B cell (primary cell): ENCODE results near the gene TOLLIP. TPM values are rescaled to one million over a fixed set of nuclear protein-coding genes. Genes with fewer than 3 reads are reported as not detected.

ENCODE experiments used
- ATAC-seq: fragments of 200-7000 bp; cut with Tn5 transposase; one replicate; pipeline ENCODE4 v1.10.0; 2021; ENCODE audit warnings: low read depth, mild to moderate bottlenecking, moderate number of reproducible peaks, moderate library complexity
- CTCF ChIA-PET: fragments of 350-600 bp; sonication (Branson Sonifier 250); formaldehyde crosslinking; loops from one replicate; lab custom pipeline; 2021; ENCODE audit warnings: antibody characterized with exemption, inconsistent platforms; lab: Charles Lee
- POLR2A ChIA-PET: fragments of 350-600 bp; sonication (Branson Sonifier 250); formaldehyde crosslinking; loops from one replicate; lab custom pipeline; 2021; ENCODE audit warnings: antibody characterized with exemption; lab: Charles Lee
- DNase-seq: peaks from one replicate; pipeline ENCODE4 v3.0.0; 2013
- H2AFZ ChIP-seq: 2 replicates; pipeline ENCODE4 v1.6.1; 2012; ENCODE audit warnings: mild to moderate bottlenecking, low read depth, low read length; ENCODE audit not compliant: insufficient read depth, poor library complexity, severe bottlenecking
- H3K27ac ChIP-seq, 2 donors: 1 replicate in 1 of 2; 2 replicates in 1 of 2; pipeline ENCODE4 v1.5.1; 2012 to 2013; ENCODE audit warnings: low read length in 2 of 2, mild to moderate bottlenecking in 2 of 2, moderate library complexity in 1 of 2
- H3K27me3 ChIP-seq, 4 experiments: fragments of 200-600 bp in 1 of 4; sonication (generic) in 1 of 4; replicated peaks in 1 of 4; 1 replicate in 2 of 4; 2 replicates in 2 of 4; pipeline versions ENCODE4 v1.6.1 to v1.7.0; 2013 to 2016; ENCODE audit warnings: low read length in 3 of 4, mild to moderate bottlenecking in 2 of 4, mixed read lengths in 1 of 4, moderate library complexity in 1 of 4; ENCODE audit not compliant: insufficient read depth in 4 of 4, control insufficient read depth in 3 of 4; ENCODE audit errors: control extremely low read depth in 1 of 4
- H3K36me3 ChIP-seq, 2 experiments: replicated peaks in 1 of 2; 1 replicate in 1 of 2; 2 replicates in 1 of 2; pipeline versions ENCODE4 v1.6.1 to v1.7.1; 2013; ENCODE audit warnings: low read length in 1 of 2; ENCODE audit not compliant: insufficient read depth in 2 of 2, control insufficient read depth in 1 of 2; ENCODE audit errors: control extremely low read depth in 1 of 2, extremely low read depth in 1 of 2
- H3K4me1 ChIP-seq, 2 donors: fragments of 200-600 bp in 1 of 2; sonication (generic) in 1 of 2; 1 replicate in 1 of 2; 2 replicates in 1 of 2; pipeline versions ENCODE4 v1.5.1 to v1.6.1; 2013 to 2017; ENCODE audit warnings: low read length in 2 of 2; ENCODE audit not compliant: control insufficient read depth in 2 of 2, insufficient read depth in 2 of 2
- H3K4me2 ChIP-seq: replicated peaks from 2 replicates; pipeline ENCODE3; 2012; ENCODE audit warnings: mild to moderate bottlenecking, low read depth, low read length; ENCODE audit not compliant: poor library complexity, severe bottlenecking
- H3K4me3 ChIP-seq, 5 experiments: fragments of 200-600 bp in 1 of 5; sonication (generic) in 1 of 5; 1 replicate in 3 of 5; 2 replicates in 2 of 5; pipeline versions ENCODE4 v1.5.1 to v1.7.0; 2011 to 2016; ENCODE audit warnings: low read length in 4 of 5, mild to moderate bottlenecking in 4 of 5, low read depth in 2 of 5, control low read depth in 1 of 5, moderate library complexity in 1 of 5; ENCODE audit not compliant: insufficient read depth in 1 of 5; ENCODE audit errors: control extremely low read depth in 1 of 5, extremely low read depth in 1 of 5
- H3K79me2 ChIP-seq: fragments of 200-600 bp; sonication (generic); one replicate; pipeline ENCODE4 v1.6.0; 2016; ENCODE audit warnings: low read length; ENCODE audit not compliant: control insufficient read depth, insufficient read depth
- H3K9ac ChIP-seq: fragments of 200-600 bp; sonication (generic); 2 replicates; pipeline ENCODE4 v1.6.1; 2017; ENCODE audit warnings: mild to moderate bottlenecking, low read length, moderate library complexity
- H3K9me3 ChIP-seq, 3 donors: one replicate each; pipeline versions ENCODE4 v1.6.1 to v1.7.1; 2013; ENCODE audit warnings: low read length in 2 of 3; ENCODE audit not compliant: control insufficient read depth in 2 of 3, insufficient read depth in 1 of 3; ENCODE audit errors: control extremely low read depth in 1 of 3
- H4K20me1 ChIP-seq: 2 replicates; pipeline ENCODE4 v1.6.0; 2012; ENCODE audit warnings: mild to moderate bottlenecking, low read length; ENCODE audit not compliant: insufficient read depth, control insufficient read depth, poor library complexity, severe bottlenecking
- H3K27ac Mint-ChIP-seq: one replicate; pipeline ENCODE4 v1.8.0; 2021; ENCODE audit warnings: mixed read lengths
- H3K27me3 Mint-ChIP-seq: one replicate; pipeline ENCODE4 v1.8.0; 2021; ENCODE audit warnings: mixed read lengths
- H3K4me1 Mint-ChIP-seq: one replicate; pipeline ENCODE4 v1.8.0; 2021; ENCODE audit warnings: mixed read lengths
- H3K4me3 Mint-ChIP-seq: one replicate; pipeline ENCODE4 v1.8.0; 2021; ENCODE audit warnings: mixed read lengths
- H3K9me3 Mint-ChIP-seq: one replicate; pipeline ENCODE4 v1.8.0; 2022; ENCODE audit warnings: mixed read lengths; ENCODE audit not compliant: insufficient read depth
- CTCF ChIP-seq: fragments of 200-600 bp; IDR thresholded peaks from one replicate; pipeline ENCODE4 v1.8.0; 2022; ENCODE audit warnings: antibody characterized with exemption, mild to moderate bottlenecking
- EZH2 ChIP-seq: IDR thresholded peaks from 2 replicates; pipeline ENCODE4 v1.6.1; 2012; ENCODE audit warnings: borderline replicate concordance, low read depth, mild to moderate bottlenecking, moderate library complexity, low read length; ENCODE audit not compliant: insufficient read depth, poor library complexity, severe bottlenecking
- WGBS: methylation state at CpG from one replicate; pipeline ENCODE4 v1.1.5; 2013; ENCODE audit warnings: missing lambda C conversion rate; ENCODE audit not compliant: insufficient coverage; 5-methylcytosine and 5-hydroxymethylcytosine counted together
- intact Hi-C: fragments of 100-400 bp; cut with micrococcal nuclease; formaldehyde crosslinking; loops from one replicate; pipeline ENCODE4 v1.10.0; 2022
- polyA plus RNA-seq: library from polyadenylated mRNA; depleted of rRNA; stranded (reverse); fragments of >200 nt; gene quantifications from 2 replicates; pipeline ENCODE4 v1.2.3, GENCODE V29; 2012
- total RNA-seq, 2 donors: library from RNA; stranded (reverse); fragments of 120-200 nt in 1 of 2; gene quantifications; 1 replicate in 1 of 2; 2 replicates in 1 of 2; pipeline versions ENCODE4 v1.2.3 to v1.2.4, GENCODE V29; 2013 to 2022

TOLLIP gene
- total and polyA plus RNA-seq, 2 donors (not counting 1 experiment from before 2014, with no cell fraction given), result 34.7 to 52.5 TPM

DNA sequence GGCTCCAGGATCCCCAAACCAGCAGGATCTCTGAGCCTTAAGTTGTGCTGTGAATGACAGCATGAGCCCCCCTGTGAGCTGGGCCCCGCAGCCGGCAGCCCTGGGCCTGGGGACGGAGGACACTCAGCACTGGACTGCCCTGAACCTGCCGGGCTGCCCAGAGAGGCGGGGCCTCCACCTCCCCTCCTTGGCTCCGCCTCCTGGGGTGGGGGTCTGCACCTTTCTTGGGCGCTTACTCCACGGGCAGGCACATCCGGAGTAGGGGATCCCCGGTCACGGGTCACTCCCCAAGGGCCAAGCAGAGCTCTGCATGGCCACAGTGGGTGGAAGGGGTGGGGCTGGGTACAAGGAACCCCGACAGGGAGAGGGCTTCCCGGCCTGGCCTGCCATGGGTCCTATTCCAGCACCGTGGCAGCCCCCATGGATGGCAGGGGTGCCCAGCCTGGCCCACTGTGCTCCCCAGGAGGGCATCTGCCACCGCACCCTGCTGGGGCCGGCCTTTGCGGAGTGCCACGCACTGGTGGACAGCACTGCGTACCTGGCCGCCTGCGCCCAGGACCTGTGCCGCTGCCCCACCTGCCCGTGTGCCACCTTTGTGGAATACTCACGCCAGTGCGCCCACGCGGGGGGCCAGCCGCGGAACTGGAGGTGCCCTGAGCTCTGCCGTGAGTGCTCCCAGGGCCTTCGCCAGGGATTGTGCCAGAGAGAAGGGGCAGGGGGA, 81.2 kb downstream of the TOLLIP start:
- intact Hi-C loops, result no loop called here
- H3K9me3 ChIP-seq, result no peaks in the 10 kb centered on the region
- ChIA-PET POLR2A (no interaction called here), CTCF (no interaction called here)
- H3K27ac ChIP-seq, result no peak overlapping the region
- no peaks in the 10 kb centered on the region for H3K9me3 Mint-ChIP-seq
- no peak overlapping the region for H3K4me3 Mint-ChIP-seq
- no peak for TF ChIP-seq CTCF
- no peak overlapping the region for H3K27ac Mint-ChIP-seq
- H3K4me1 Mint-ChIP-seq, result no peaks in the 10 kb centered on the region
- H3K4me3 ChIP-seq, result no peak overlapping the region
- no peak overlapping the region for H3K4me2 ChIP-seq
- H3K79me2 ChIP-seq, result no peaks in the 10 kb centered on the region
- H3K27me3 ChIP-seq, result no peaks in the 10 kb centered on the region
- H3K9ac ChIP-seq, result no peak overlapping the region
- H2AFZ ChIP-seq, result no peak overlapping the region
- no peaks in the 10 kb centered on the region for H4K20me1 ChIP-seq
- DNase-seq, result no peak
- ATAC-seq, result no peak
- WGBS, result 89% methylated on average over 25 of the region's 31 CpGs
- H3K36me3 ChIP-seq, result no peaks in the 10 kb centered on the region
- peaks cover 3% of the 10 kb centered on the region for H3K27me3 Mint-ChIP-seq
- H3K4me1 ChIP-seq, result no peaks in the 10 kb centered on the region

- WGBS, result 88% methylated on average over 23 of the region's 23 CpGs
- H3K4me3 Mint-ChIP-seq, result no peak overlapping the region
- no peak for TF ChIP-seq EZH2
- no peak for TF ChIP-seq CTCF
- intact Hi-C loops, result no loop called here
- no peak for ATAC-seq
- Histone ChIP-seq H3K27me3 (peaks cover 0 to 2% (median 0%) of the 10 kb centered on the region in 4 experiments), H3K9ac (no peak overlapping the region), H3K9me3 (no peaks in the 10 kb centered on the region), H3K4me1 (no peaks in the 10 kb centered on the region), H2AFZ (no peak overlapping the region), H3K36me3 (no peaks in the 10 kb centered on the region), H3K79me2 (no peaks in the 10 kb centered on the region), H3K27ac (no peak overlapping the region), H3K4me3 (no peak overlapping the region), H4K20me1 (no peaks in the 10 kb centered on the region), H3K4me2 (no peak overlapping the region)
- CTCF ChIA-PET, result no interaction called here
- no peak for DNase-seq
- H3K27ac Mint-ChIP-seq, result no peak overlapping the region
- H3K9me3 Mint-ChIP-seq, result no peaks in the 10 kb centered on the region
- H3K27me3 Mint-ChIP-seq, result peaks cover 3% of the 10 kb centered on the region
- no peaks in the 10 kb centered on the region for H3K4me1 Mint-ChIP-seq
- POLR2A ChIA-PET, result no interaction called here
Measured at GRCh38 chr11:1227551-1228100, 81.8 kb downstream of the TOLLIP start.
